HCT116 (cell line): ENCODE data around the gene DOCK4. TPM values are rescaled to one million over a fixed set of nuclear protein-coding genes. Genes with fewer than 3 reads are reported as not detected.

Experiments
- ATAC-seq: fragments of 200-7000 bp; cut with Tn5 transposase; 2 replicates; pipeline ENCODE4 v1.9.1; 2020; ENCODE audit warnings: mild to moderate bottlenecking, moderate library complexity
- BruUV-seq: library from RNA; stranded (reverse); fragments of 400-500 nt; replicated peaks from 2 replicates; lab custom pipeline; 2021; lab: Mats Ljungman, UMichigan
- CTCF ChIA-PET: fragments of 300-600 bp; sonication (Branson Sonifier 250); formaldehyde crosslinking; loops from one replicate; lab custom pipeline; 2021; ENCODE audit warnings: antibody characterized with exemption; lab: Charles Lee
- POLR2A ChIA-PET: fragments of 300-600, 350-600 bp; sonication (Branson Sonifier 250); formaldehyde crosslinking; loops from one replicate; lab custom pipeline; 2021; ENCODE audit warnings: antibody characterized with exemption; lab: Charles Lee
- RAD21 ChIA-PET, 2 experiments: fragments of 300-600 bp; sonication (Branson Sonifier 250); formaldehyde crosslinking; loops; one replicate each; lab custom pipeline; 2023; ENCODE audit warnings: low total read pairs in 2 of 2; ENCODE audit not compliant: uncharacterized antibody in 2 of 2, unreplicated experiment in 2 of 2, low non-redundant PET in 1 of 2; lab: Charles Lee
- DNase-seq: peaks from one replicate; pipeline ENCODE4 v3.0.0-alpha.2; 2010; ENCODE audit warnings: low read depth, low spot score
- H2AFZ ChIP-seq: fragments of 200-600 bp; shearing (Covaris generic), sonication (generic); 2 replicates; pipeline ENCODE4 v1.6.1; 2017; ENCODE audit warnings: low read depth, mixed run types, mixed read lengths, antibody characterized with exemption, low read length; ENCODE audit not compliant: poor library complexity, severe bottlenecking
- H3K27ac ChIP-seq: 2 replicates; pipeline ENCODE4 v1.5.1; 2012; ENCODE audit warnings: low read depth, low read length
- H3K27me3 ChIP-seq: fragments of 200-600 bp; sonication (generic); 2 replicates; pipeline ENCODE4 v1.6.1; 2016; ENCODE audit warnings: mixed run types, low read length, mixed read lengths; ENCODE audit not compliant: insufficient read depth
- H3K36me3 ChIP-seq, 2 experiments: fragments of 200-500 bp in 1 of 2; fragments of 200-600 bp in 1 of 2; sonication (Bioruptor generic) in 1 of 2; sonication (generic) in 1 of 2; 2 replicates each; pipeline versions ENCODE4 v1.5.1 to v1.6.1; 2014 to 2016; ENCODE audit warnings: low read length in 2 of 2, inconsistent platforms in 1 of 2, mixed read lengths in 1 of 2, mixed run types in 1 of 2; ENCODE audit not compliant: insufficient read depth in 2 of 2, control insufficient read depth in 1 of 2
- H3K4me1 ChIP-seq, 2 experiments: fragments of 200-600 bp in 1 of 2; sonication (generic) in 1 of 2; 2 replicates each; pipeline versions ENCODE4 v1.5.1 to v1.6.1; 2012 to 2017; ENCODE audit warnings: low read length in 2 of 2, inconsistent platforms in 1 of 2, mild to moderate bottlenecking in 1 of 2, mixed read lengths in 1 of 2, mixed run types in 1 of 2, moderate library complexity in 1 of 2; ENCODE audit not compliant: insufficient read depth in 2 of 2, control insufficient read depth in 1 of 2
- H3K4me2 ChIP-seq: fragments of 200-600 bp; sonication (generic); 2 replicates; pipeline ENCODE4 v1.6.1; 2017; ENCODE audit warnings: mixed run types, low read length, mixed read lengths
- H3K4me3 ChIP-seq, 2 experiments: fragments of 200-600 bp in 1 of 2; sonication (generic) in 1 of 2; replicated peaks in 1 of 2; 2 replicates each; pipeline ENCODE4 v1.5.1; 2011 to 2016; ENCODE audit warnings: low read length in 2 of 2, control low read depth in 1 of 2, low read depth in 1 of 2, mild to moderate bottlenecking in 1 of 2, mixed read lengths in 1 of 2, mixed run types in 1 of 2
- H3K79me2 ChIP-seq: fragments of 200-600 bp; sonication (generic); 2 replicates; pipeline ENCODE4 v1.6.1; 2017; ENCODE audit warnings: mild to moderate bottlenecking, mixed run types, low read length, moderate library complexity, mixed read lengths; ENCODE audit not compliant: insufficient read depth
- H3K9ac ChIP-seq: fragments of 200-600 bp; sonication (generic); 2 replicates; pipeline ENCODE4 v1.6.1; 2016; ENCODE audit warnings: low read length, mixed read lengths
- H3K9me2 ChIP-seq: fragments of 200-600 bp; sonication (generic), shearing (Covaris generic); 2 replicates; pipeline ENCODE4 v1.6.1; 2017; ENCODE audit warnings: mixed run types, mild to moderate bottlenecking, moderate library complexity; ENCODE audit not compliant: insufficient read depth
- H3K9me3 ChIP-seq, 2 experiments: fragments of 200-500 bp in 1 of 2; fragments of 200-600 bp in 1 of 2; sonication (Bioruptor generic) in 1 of 2; sonication (generic) in 1 of 2; 2 replicates each; pipeline ENCODE4 v1.6.1; 2014 to 2017; ENCODE audit warnings: low read length in 2 of 2, mixed read lengths in 2 of 2, inconsistent platforms in 1 of 2, low read depth in 1 of 2, mild to moderate bottlenecking in 1 of 2, mixed run types in 1 of 2, moderate library complexity in 1 of 2; ENCODE audit not compliant: control insufficient read depth in 1 of 2, insufficient read depth in 1 of 2
- H4K20me1 ChIP-seq: fragments of 200-600 bp; sonication (generic), shearing (Covaris generic); 2 replicates; pipeline ENCODE4 v1.6.1; 2017; ENCODE audit warnings: mixed run types, mild to moderate bottlenecking, moderate library complexity; ENCODE audit not compliant: insufficient read depth
- ATF3 ChIP-seq: IDR thresholded peaks from 2 replicates; pipeline ENCODE4 v1.6.1; 2012
- CTCF ChIP-seq, 3 experiments: fragments of 200-600 bp in 1 of 3; sonication (generic) in 1 of 3; IDR thresholded peaks in 2 of 3; conservative IDR thresholded peaks in 1 of 3; 2 replicates each; pipeline ENCODE4 v1.5.1; 2012 to 2017; ENCODE audit warnings: low read depth in 2 of 3, low read length in 2 of 3, antibody characterized with exemption in 1 of 3, borderline replicate concordance in 1 of 3, control low read depth in 1 of 3, mild to moderate bottlenecking in 1 of 3, mixed read lengths in 1 of 3, mixed run types in 1 of 3, moderate library complexity in 1 of 3; ENCODE audit not compliant: insufficient read depth in 1 of 3
- EGR1 ChIP-seq: IDR thresholded peaks from 2 replicates; pipeline ENCODE4 v1.6.1; 2012; ENCODE audit warnings: low read depth
- ELF1 ChIP-seq: IDR thresholded peaks from 2 replicates; pipeline ENCODE4 v1.6.1; 2012; ENCODE audit warnings: low read depth, borderline replicate concordance
- EZH2 ChIP-seq: fragments of 200-600 bp; sonication (generic); IDR thresholded peaks from 2 replicates; pipeline ENCODE4 v1.6.1; 2017; ENCODE audit warnings: antibody characterized with exemption, mixed run types
- EZH2phosphoT487 ChIP-seq: fragments of 200-600 bp; IDR thresholded peaks from 2 replicates; pipeline ENCODE4 v1.6.1; 2018; ENCODE audit warnings: antibody characterized with exemption, borderline replicate concordance
- FOSL1 ChIP-seq: IDR thresholded peaks from 2 replicates; pipeline ENCODE4 v1.6.1; 2012; ENCODE audit warnings: low read depth
- JUND ChIP-seq: IDR thresholded peaks from 2 replicates; pipeline ENCODE4 v1.6.1; 2012
- MAX ChIP-seq: IDR thresholded peaks from 2 replicates; pipeline ENCODE4 v1.6.1; 2012
- SIN3A ChIP-seq: IDR thresholded peaks from 2 replicates; pipeline ENCODE4 v1.6.1; 2012; ENCODE audit warnings: low read depth
- SRF ChIP-seq: IDR thresholded peaks from 2 replicates; pipeline ENCODE4 v1.6.1; 2012; ENCODE audit warnings: low read depth
- TCF7L2 ChIP-seq: IDR thresholded peaks from 2 replicates; pipeline ENCODE4 v1.7.0; 2011; ENCODE audit warnings: borderline replicate concordance, inconsistent platforms; ENCODE audit not compliant: insufficient read depth, insufficient read length; ENCODE audit errors: extremely low read depth
- YY1 ChIP-seq: IDR thresholded peaks from 2 replicates; pipeline ENCODE4 v1.6.1; 2011; ENCODE audit warnings: low read length, low read depth, moderate library complexity, mild to moderate bottlenecking; ENCODE audit not compliant: insufficient replicate concordance; ENCODE audit errors: extremely low read depth
- ZFX ChIP-seq: fragments of 450-650 bp; IDR thresholded peaks from 2 replicates; pipeline ENCODE4 v1.6.1; 2017
- ZNF274 ChIP-seq: fragments of 200-500 bp; sonication (Bioruptor generic); IDR thresholded peaks from 2 replicates; pipeline ENCODE4 v1.6.1; 2014; ENCODE audit warnings: mild to moderate bottlenecking, low read depth, low read length, inconsistent platforms
- intact Hi-C: fragments of 100-400 bp; cut with micrococcal nuclease; formaldehyde crosslinking; loops from 2 replicates; pipeline ENCODE4 v1.10.0; 2022
- total RNA-seq: library from RNA; stranded (reverse); gene quantifications from one replicate; pipeline ENCODE4 v1.2.1, GENCODE V29; 2021; ENCODE audit not compliant: unreplicated experiment
- TF ChIP-seq, protein P1 (sequence below): IDR thresholded peaks from 2 replicates; pipeline ENCODE4 v1.6.1; 2012; ENCODE audit warnings: low read depth
- TF ChIP-seq, protein P2 (sequence below): IDR thresholded peaks from 2 replicates; pipeline ENCODE4 v1.6.1; 2011; ENCODE audit warnings: mild to moderate bottlenecking, low read length, moderate library complexity; ENCODE audit not compliant: insufficient replicate concordance; ENCODE audit errors: extremely low read depth

DOCK4 gene
- total RNA-seq, 1 experiment from 2014 or later, result 2.2 TPM

DNA sequence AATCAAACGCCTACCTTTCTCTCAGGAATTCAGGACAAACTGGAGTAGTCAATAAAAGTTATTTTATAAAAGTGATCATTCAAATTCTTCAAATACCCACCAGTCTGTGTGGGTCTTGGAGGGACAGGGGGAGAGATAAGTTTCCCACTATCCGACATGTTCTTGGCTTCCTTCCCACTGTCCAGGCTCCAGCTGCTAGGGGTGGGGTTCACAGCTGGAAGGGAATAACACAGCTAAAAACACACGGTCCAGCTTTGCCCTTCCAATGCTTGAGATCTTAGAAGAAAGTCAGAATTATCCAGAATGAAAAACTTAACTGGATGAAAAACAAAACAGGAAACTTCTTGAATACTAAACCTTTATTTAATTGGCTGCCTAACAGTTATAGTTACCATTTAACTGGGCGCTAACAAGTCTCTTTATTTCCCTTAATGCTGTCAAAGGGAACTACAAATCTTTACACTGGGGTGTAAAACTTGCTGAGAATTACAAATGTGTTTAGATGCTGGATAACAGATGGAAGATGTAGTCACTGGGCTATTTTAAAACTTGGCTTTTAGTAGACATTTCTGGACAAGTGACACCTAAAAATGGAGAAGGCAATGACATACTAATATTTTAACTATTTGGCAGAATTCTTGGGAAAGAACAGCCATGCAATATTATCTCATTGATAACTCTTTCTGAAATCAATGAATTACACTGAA is 471.1 kb downstream of the DOCK4 start (continued):
- no peak for TF ChIP-seq ATF3
- no peak for TF ChIP-seq EZH2
- TF ChIP-seq MAX, result no peak
- TF ChIP-seq ZNF274, result no peak
- TF ChIP-seq JUND, result no peak

GRCh38 chr7:111732923-111733322 is 473.3 kb downstream of the DOCK4 start:
- CTCF ChIA-PET, result no interaction called here
- no TSS peak for BruUV-seq
- TF ChIP-seq ELF1, result no peak
- TF ChIP-seq YY1, result no peak
- TF ChIP-seq FOSL1, result no peak
- TF ChIP-seq ZFX, result no peak
- no peak for TF ChIP-seq SIN3A
- TF ChIP-seq, protein P1, sequence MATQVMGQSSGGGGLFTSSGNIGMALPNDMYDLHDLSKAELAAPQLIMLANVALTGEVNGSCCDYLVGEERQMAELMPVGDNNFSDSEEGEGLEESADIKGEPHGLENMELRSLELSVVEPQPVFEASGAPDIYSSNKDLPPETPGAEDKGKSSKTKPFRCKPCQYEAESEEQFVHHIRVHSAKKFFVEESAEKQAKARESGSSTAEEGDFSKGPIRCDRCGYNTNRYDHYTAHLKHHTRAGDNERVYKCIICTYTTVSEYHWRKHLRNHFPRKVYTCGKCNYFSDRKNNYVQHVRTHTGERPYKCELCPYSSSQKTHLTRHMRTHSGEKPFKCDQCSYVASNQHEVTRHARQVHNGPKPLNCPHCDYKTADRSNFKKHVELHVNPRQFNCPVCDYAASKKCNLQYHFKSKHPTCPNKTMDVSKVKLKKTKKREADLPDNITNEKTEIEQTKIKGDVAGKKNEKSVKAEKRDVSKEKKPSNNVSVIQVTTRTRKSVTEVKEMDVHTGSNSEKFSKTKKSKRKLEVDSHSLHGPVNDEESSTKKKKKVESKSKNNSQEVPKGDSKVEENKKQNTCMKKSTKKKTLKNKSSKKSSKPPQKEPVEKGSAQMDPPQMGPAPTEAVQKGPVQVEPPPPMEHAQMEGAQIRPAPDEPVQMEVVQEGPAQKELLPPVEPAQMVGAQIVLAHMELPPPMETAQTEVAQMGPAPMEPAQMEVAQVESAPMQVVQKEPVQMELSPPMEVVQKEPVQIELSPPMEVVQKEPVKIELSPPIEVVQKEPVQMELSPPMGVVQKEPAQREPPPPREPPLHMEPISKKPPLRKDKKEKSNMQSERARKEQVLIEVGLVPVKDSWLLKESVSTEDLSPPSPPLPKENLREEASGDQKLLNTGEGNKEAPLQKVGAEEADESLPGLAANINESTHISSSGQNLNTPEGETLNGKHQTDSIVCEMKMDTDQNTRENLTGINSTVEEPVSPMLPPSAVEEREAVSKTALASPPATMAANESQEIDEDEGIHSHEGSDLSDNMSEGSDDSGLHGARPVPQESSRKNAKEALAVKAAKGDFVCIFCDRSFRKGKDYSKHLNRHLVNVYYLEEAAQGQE, result no peak
- no peak for TF ChIP-seq SRF
- TF ChIP-seq, protein P2, sequence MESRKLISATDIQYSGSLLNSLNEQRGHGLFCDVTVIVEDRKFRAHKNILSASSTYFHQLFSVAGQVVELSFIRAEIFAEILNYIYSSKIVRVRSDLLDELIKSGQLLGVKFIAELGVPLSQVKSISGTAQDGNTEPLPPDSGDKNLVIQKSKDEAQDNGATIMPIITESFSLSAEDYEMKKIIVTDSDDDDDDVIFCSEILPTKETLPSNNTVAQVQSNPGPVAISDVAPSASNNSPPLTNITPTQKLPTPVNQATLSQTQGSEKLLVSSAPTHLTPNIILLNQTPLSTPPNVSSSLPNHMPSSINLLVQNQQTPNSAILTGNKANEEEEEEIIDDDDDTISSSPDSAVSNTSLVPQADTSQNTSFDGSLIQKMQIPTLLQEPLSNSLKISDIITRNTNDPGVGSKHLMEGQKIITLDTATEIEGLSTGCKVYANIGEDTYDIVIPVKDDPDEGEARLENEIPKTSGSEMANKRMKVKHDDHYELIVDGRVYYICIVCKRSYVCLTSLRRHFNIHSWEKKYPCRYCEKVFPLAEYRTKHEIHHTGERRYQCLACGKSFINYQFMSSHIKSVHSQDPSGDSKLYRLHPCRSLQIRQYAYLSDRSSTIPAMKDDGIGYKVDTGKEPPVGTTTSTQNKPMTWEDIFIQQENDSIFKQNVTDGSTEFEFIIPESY, result no peak
- no peak for TF ChIP-seq TCF7L2
- TF ChIP-seq CTCF (IDR thresholded peaks at IDR 0.05 in 2 of 3, conservative IDR thresholded peaks at IDR 0.05 in 1 of 3; ENCODE audit: borderline replicate concordance in 1 of 3, insufficient read depth in 1 of 3, low read depth in 2 of 3, low read length in 2 of 3), result no peak
- TF ChIP-seq EGR1, result no peak
- TF ChIP-seq EZH2phosphoT487, result no peak
- no peak for TF ChIP-seq JUND

More at GRCh38 chr7:111732923-111733322, 473.3 kb downstream of the DOCK4 start:
- no peak overlapping the region for H3K9ac ChIP-seq
- no peaks in the 10 kb centered on the region for H3K4me1 ChIP-seq
- ChIA-PET RAD21 (no interaction called here), POLR2A (no interaction called here)
- no peak overlapping the region for H2AFZ ChIP-seq
- no peak overlapping the region for H3K27ac ChIP-seq
- H3K79me2 ChIP-seq, result no peaks in the 10 kb centered on the region
- H3K36me3 ChIP-seq, result no peaks in the 10 kb centered on the region
- no peaks in the 10 kb centered on the region for H3K27me3 ChIP-seq
- ATAC-seq (no peak), DNase-seq (no peak)
- no peak overlapping the region for H3K4me3 ChIP-seq
- H4K20me1 ChIP-seq, result no peaks in the 10 kb centered on the region
- intact Hi-C loops, result loop anchor here (5.0 to 10.0 kb wide), 2 partner anchors 248 to 1646 kb away; no protein-coding TSS in a partner anchor
- H3K9me3 ChIP-seq, result no peaks in the 10 kb centered on the region
- no peaks in the 10 kb centered on the region for H3K9me2 ChIP-seq
- no peak overlapping the region for H3K4me2 ChIP-seq
